KBM-7 (cell line): ENCODE measurements around the gene SLC7A6OS.

Experiments
- DNase-seq: peaks from one replicate; pipeline ENCODE4 v3.0.0-alpha.2; 2015
- in situ Hi-C: fragments of 300-500 bp; cut with MboI; formaldehyde crosslinking; loops from 2 replicates; pipeline ENCODE4 v1.14.3; 2020; ENCODE audit warnings: low sequenced_read_pairs, low pct_unique_long_range_greater_than_20kb, mixed read lengths

Gene SLC7A6OS

DNA sequence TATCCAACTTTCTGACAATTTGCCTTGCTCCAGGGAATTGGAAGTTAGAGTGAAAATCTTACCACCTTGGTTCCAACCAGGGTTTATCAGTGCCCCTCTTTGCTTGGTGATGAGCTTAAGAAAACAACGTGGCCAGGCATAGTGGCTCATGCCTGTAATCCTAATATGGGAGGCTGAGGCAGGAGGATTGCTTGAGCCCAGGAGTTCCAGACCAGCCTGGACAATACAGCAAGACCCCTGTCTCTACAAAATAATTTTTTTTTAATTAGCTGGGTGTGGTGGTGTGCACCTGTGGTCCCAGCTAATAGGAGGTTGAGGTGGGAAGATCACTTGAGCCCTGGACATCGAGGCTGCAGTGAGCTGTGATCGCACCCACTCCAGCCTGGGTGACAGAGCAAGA, 25.1 kb downstream of the SLC7A6OS start:
- in situ Hi-C loops: no loop called here
- DNase-seq: no peak

DNA sequence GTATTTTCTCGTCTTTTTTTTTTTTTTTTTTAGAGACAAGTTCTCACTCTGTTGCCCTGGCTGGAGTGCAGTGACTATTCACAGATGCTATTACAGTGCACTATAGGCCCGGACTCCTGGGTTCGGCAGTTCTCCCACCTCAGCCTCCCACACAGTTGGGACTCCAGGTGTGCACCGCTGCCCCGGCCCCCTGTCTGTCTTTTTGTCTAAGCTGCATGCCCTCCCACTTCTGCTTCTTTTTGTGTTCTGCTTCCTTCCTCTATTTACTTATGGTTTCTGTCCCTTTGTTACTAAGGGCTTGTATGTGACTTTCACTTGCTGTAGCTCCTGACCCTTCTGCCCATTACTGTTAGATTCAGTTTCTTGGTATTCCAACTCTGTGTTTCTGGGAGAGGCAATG, 25.9 kb downstream of the SLC7A6OS start:
- in situ Hi-C loops: no loop called here
- DNase-seq: peak; percentile 86

DNA sequence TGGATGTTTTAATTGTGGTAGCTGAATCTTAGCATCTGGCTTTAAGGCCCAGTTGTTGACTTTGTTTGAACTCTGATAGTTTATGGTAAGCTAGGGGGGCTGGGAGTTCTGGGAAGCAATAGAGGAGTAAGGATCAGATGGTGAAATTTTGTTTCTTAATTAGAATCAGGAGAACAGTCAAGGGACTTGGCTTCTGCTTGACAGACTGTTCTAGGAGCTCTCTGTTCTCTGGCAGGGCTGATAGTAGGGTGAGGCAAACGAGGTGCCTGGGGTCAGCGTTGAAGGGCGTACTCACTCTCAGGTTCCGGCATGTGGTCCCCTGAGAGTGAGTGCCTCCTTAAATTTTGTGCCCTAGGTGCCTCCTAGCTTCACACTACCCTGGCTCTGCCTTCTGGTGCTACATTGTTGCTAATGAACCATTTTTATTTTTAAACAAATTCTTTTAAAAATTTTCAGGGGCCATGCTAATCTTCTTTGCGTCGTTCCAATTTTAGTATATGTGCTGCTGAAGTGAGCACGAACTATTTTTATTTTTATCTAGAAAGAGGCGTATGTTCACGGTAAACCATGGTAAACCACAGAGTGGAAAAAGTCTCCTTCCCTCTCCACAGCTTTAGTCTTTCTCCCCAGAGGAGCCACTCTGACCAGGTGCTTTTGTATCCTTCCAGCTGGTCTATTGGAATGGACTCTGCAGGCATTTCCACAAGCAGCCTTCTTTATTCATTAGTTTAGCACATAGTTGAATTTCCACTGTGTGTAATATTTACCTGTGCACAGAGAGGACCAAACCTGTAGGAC, 26.7 kb downstream of the SLC7A6OS start:
- DNase-seq: peak; percentile 39
- in situ Hi-C loops: no loop called here

DNA sequence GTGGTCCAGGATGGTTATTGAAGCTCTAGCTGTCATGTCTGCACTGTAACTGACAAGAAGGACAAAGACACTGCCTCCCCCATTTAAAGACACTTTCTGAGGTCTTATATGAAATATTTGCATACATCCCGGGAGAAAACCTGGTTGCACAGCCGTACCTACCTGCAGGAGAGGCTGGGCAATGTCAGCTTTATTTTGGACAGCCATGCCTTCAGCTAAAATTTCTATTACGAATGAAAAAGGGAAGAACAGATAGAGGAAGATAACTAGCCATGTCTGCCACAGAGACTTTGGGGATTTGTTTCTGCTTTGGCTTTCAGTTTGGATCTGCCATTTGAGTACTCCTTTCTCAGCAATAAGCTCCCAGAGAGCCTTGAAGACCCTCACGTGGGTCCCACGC, 27.4 kb downstream of the SLC7A6OS start:
- in situ Hi-C loops: no loop called here

DNA sequence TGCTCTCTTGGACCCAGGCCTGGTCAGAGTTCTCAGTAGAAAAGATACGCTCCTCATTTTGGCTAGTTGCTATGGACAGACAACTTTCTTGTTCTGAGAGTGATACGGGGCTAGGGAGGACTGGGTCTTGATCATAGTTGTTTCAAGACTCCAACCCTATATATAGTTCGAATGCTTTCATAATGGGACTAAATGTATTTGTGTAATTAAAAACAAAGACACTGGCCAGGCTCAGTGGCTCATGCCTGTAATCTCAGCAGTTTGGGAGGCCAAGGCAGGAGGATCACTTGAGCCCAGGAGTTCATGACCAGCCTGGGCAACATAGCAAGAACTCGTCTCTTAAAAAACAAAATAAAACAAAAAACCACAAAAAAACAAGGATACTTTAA, 28.7 kb downstream of the SLC7A6OS start:
- DNase-seq: no peak
- in situ Hi-C loops: no loop called here

More for the DNA sequence above, 27.4 kb downstream of the SLC7A6OS start:
- peak; percentile 45 for DNase-seq

DNA sequence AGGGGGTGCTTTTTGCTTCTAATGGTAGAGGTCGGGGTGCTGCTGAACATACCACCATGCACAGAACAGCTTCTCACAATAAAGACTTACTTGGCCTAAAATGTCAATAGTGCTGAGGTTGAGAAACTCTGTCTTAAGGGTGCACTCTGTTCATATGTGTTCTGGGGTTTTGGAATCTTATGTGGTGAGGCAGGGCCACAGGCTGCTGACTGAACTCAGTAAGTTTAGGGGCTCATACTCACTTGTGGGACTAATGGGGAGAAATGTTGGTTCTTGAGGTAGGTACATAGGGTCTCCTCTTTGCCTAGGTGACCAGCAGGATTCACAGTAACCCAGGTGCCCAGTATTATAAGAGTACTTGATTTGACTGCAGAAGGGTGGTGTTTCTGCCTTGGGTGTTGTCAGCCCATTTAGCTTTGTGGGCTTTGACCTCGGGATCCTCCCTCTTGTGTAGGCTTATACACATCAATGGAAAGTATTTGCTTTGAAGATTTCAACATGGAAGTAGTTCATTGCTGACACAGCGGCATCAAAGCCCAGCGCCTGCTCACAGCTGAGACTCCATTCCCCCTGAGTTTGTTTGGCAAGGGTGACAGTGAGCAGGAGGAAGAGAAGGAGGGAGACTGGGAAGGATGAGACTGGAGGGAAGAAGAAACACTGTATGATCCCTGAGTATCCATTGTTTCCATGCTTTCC, 29.2 kb downstream of the SLC7A6OS start:
- DNase-seq: no peak
- in situ Hi-C loops: no loop called here

DNA sequence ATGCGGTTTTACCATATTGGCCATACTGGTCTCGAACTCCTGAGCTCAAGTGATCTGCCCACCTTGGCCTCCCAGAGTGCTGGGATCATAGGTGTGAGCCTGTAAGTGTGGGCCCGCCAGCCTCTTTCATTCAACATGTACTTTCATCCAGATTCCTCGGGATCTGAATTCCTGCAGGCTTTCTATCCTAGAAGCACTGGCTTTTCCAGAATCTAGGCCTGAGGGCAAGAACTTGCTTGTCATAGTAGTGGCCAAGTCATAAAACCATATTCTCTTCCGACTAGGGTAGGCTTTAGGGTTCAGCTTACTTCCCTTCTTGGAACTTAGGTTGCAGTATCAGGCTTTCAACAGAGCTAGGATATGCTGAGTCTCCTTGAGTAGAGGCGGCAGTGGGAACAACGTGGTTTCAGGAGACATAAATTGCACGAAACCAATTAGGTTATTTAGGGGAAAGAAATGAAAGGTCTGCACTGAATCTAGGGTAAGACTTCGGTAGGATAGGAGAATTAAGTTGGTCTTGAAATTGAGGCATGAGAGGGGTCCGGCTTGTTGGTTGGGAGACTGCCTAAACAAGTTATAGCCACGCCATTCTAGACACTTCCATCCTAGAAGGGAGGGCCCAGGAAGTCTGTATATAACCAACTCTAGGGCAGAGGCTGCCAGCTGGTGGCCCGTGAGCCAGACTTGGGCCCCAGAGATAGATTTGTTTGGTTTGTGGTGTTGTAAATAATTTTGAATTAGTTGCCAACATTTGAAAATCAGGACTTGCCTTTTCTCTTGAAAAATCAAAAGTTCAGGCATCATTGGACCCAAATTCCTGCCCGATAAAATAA, 30.8 kb downstream of the SLC7A6OS start:
- in situ Hi-C loops: no loop called here

DNA sequence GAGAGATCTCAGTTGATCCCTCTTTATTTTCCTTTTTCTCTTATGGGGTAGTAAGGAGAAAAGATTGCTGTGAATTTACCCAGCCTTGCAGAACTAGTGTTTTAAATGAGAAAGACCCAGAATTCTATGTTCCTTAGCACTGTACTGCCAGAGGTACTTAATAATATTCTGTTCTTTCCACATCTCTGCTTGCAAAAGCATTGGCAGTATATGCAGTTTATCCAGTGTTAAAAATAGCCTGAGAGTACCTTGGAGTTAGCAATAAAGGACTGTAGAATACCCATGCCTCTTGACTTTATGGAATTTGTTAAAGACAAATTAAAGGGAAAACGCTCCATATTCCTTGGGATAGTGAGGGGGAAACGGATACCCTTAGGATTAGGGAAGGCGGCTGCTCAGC, 34.5 kb downstream of the SLC7A6OS start:
- no peak for DNase-seq
- in situ Hi-C loops: no loop called here

More for the DNA sequence above, 30.8 kb downstream of the SLC7A6OS start:
- no peak for DNase-seq

DNA sequence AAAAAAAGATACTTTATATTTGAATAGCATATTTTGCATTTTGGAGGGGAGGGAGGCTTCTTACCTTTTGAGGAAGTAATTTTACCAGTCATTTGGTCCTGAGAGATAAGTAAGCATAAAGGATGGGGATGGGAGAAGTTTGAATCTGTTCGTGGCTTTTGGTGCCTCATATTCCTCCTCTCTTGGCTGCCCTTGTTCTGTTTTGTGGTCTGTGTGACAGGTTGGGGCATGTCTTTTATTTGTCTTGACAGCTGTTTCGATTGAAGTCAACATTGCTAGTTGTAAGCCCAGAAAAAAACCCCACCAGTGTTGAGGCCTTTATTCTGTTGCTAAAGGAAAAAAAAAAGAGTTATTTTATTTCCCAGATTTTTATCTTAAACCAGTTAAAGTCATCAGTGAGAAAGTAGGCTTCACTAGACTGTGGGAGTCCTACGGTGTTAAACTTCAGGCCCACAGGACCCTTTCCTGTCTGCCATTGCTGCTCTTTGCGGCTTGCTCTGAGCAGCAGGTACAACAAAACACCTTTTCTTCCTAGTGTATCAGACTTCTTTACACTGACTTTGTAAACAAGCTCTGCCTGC, 35.0 kb downstream of the SLC7A6OS start:
- peak; percentile 98 for DNase-seq
- in situ Hi-C loops: no loop called here

DNA sequence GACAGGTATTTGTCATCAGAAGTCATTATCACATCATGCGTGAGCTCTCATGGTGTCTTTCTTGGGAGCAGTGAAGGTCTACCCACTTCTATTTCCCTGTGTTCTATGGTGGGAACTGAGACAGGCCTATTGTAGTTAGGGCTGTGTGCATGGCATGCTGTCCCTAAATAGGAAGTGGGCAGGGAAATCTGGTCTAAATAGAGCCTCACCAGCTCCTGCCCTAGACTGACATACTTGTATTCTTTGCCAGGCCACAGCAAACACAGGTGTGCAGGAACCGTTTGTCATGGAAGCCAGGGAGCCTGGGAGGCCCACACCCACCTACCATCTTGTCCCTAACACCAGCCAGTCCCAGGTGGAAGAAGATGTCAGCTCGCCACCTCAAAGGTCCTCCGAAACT, 36.3 kb downstream of the SLC7A6OS start:
- in situ Hi-C loops: no loop called here
- DNase-seq: no peak

DNA sequence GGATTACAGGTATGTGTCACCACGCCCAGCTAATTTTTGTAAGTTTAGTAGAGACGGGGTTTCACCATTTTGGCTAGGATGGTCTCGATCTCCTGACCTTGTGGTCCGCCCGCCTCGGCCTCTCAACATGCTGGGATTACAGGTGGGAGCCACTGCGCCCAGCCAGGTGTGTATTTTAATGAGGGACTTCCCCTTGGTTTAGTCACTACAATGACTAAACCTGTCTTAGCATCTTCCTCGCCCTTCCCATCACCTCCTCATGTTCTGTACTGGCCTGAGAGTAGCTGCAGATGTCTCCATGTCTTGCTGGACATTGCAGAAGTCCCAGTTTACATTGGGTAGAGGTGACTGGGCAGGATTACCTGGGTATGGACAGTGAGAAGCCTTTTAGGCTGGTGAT, 36.9 kb downstream of the SLC7A6OS start:
- in situ Hi-C loops: no loop called here

DNA sequence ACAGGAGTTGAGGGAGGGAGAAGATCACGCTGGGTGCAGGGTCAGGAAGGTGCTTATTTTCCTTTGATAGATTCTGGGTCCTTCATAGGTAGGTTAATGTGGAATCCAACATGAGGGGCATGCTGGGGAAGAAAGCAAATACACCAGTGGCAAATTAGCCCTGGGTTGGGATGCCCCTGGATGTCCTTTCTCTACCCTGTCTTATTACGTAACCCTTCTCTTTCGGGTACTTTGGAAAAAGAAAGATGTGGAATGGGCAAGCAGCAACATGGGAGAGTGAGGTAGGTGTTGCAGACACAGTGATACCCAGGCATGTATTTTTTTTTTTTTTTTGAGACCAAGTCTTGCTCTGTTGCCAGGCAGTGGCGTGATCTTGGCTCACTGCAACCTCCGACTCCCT, 37.3 kb downstream of the SLC7A6OS start:
- in situ Hi-C loops: no loop called here
- DNase-seq: no peak

More for the DNA sequence above, 36.9 kb downstream of the SLC7A6OS start:
- DNase-seq: no peak

DNA sequence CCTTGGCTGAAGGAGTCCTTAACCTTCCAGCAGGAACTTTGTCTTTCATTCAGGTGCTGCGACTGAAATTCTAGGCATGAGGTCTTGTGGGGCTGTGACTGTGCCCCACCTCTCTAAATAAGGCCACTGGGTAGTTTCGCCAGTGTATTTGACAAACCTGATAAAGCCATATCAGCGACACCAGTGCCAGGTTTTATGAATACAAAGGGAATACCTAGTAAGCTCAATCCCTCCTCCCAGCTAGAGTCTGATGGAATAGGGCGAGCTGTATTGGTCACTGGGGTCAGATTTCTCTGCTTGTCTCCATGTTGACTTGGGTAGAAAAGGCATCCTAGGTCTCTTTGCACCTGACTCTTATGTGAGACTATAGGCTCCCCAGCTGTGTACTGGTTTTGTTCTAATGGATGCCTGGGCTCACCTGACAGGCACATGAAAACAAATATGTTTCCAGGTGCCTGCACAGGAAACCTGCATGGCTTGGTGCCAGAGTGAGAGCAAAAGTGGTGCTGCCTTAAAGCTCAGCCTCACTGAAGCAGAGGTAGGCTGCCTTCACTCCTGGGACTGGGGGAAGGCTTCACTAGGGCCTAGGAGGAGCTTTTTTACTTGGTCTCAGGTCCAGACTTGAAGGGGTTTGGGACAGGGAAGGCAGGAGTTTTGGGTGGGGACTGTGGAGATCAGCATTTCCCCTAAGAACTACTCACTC, 38.1 kb downstream of the SLC7A6OS start:
- DNase-seq: no peak
- in situ Hi-C loops: no loop called here

DNA sequence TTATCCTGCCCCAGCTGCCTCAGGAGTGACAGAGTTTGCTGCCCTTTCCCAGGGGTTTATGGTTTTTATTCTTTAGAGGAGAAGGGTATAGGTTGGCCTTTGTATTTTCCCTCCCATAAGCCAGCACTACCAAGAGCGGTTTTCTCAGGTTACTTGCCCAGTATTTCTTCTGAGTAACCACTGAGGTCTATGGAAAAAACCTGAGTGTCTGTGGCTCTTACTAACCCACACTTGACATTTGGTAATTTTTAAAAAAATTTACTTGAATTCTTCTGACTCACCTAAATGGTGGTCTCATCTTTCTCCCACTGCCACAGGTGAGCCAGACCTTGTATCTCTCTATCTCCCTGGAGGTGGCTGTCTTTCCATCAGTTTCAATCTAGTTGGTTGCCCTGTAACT, 40.4 kb downstream of the SLC7A6OS start:
- no peak for DNase-seq
- in situ Hi-C loops: no loop called here

DNA sequence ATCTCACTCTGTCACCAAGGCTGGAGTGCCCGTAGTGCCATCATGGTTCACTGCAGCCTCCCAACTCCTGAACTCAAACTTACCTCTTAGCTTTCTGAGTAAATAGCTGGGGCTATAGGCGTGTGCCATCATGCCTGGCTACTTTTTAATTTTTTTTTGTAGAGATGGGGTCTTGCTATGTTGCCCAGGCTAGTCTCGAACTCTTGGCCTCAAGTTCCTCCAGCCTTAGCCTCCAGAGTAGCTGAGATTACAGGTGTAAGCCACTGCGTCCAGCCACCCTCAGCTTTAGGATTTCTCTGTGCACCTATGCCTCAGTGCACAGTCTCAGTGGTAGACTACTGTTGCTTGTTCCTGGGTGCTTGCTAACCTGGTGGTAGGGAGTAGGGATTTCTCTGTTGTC, 41.0 kb downstream of the SLC7A6OS start:
- in situ Hi-C loops: loop anchor here (10.0 kb wide), 1 partner anchor 55 kb away; no protein-coding TSS in a partner anchor
- DNase-seq: no peak

DNA sequence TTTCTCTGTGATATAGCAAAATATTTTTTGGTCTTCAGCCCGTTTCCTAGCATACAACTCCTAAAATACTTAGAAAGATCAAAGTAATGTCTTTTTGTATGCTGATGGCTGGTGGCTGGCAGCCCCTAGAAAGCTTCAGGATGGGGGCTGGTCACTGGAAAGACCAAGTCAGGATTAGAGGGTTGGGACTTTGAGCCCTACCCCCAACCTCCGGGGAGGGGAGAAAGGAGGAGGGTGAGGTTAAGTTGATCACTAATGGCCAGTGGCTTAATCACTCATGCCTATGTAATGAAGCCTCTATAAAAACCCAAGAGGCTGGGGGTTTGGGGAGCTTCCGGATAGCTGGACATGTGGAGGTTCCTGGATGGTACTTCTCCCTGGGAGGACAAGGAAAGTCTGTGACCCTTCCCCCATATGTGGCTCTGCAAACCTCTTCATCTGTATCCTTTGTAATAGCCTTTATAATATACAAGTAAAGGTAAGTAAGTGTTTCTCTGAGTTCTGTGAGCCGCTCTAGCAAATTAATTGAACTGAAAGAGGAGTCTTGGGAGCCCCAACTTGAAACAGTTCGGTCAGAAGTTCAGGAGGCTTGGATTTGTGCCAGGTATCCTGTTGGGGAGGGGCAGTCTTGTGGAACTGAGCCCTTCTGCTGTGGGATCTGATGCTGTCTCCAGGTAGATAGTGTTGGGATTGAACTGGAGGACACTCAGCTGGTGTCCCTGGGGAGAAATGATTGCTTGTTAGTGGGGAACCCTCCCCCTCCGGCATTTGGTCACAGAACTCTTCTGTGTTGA, 42.9 kb downstream of the SLC7A6OS start:
- in situ Hi-C loops: loop anchor here (10.0 kb wide), 1 partner anchor 57 kb away; no protein-coding TSS in a partner anchor
- no peak for DNase-seq

DNA sequence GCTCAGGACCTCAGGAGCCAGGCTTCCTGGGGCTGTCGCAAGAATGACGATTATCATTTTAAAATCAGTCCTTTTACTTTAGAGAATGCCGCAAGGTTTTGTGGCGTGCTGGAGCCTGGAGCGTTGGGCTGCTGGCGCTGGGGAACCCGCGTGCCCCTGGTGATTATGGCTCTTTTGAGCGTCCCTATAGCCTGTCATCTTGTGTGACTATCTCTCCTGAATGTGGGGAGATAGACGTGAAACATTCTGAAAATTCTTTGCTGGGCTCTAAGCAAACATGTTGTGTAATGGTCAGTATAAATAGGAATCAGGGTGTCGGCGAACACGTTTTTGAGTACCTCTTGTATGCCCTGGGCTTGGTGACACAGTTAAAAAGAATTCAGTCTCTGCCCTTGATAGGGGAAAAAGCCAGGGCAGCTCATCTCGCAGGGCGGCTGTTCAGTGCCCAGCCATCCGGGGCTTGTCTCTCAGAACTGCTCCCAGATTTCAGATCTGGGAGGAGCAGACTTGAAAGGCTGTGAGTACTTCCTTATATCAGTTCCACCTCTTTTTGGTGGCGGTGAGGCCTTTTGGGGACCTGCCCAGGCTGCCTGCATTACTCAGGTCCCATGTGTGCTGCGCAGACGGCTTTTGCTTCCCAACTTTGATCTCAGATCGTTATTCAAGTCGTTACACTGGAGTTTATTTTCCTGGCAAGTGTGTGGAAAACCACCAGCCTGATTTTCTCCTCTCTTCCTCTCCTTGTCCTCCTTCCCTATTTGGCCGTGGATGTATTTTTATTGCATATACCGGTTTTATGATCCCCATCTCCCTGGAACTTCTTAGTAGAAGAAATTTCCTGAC, 45.4 kb downstream of the SLC7A6OS start:
- peak; percentile 79 for DNase-seq
- in situ Hi-C loops: loop anchor here (10.0 kb wide), 1 partner anchor 60 kb away; no protein-coding TSS in a partner anchor
